Measurements from ENCODE around the gene SH2B3. TPM values are rescaled to one million over a fixed set of nuclear protein-coding genes. Genes with fewer than 3 reads are reported as not detected.
"Not testable (repeated sequence)": the region's sequence is repeated elsewhere in the genome, so short reads cannot be mapped to it uniquely, and the experiment has no call there.

SH2B3 gene
- polyA plus RNA-seq, 1 donor = 17.8 TPM

GRCh38 chr12:111458546-111459172 is 52.9 kb downstream of the SH2B3 start:
- no peak for DNase-seq

- DNase-seq = not testable (repeated sequence)
Measured at GRCh38 chr12:111460111-111460510, 54.4 kb downstream of the SH2B3 start.

DNA sequence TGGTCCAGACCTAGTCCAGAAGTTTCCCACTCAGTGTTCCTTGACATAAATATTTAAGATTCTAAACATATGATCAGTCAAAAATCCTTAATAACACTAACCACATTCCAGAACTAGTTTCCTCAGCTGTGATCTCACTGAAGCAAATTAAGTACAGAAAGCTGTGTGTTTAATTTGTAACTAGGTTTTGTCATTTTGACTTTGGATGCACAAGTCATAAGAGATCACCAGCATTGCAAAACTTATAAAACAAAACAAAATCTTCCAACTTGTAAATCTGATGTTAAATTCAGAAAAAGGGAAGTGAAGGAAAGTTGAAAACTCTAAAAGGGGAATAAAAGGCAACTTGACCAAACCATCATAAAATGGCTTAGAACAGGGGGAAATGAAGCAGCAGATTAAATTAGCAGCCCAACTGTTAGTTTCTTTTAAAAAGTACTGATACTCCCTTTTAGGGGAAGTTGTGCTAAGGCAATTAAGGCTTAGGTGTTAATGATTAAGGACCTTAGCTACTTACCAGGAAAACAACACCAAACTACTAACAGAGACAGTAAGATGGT is 56.6 kb downstream of the SH2B3 start:
- no peak for DNase-seq

- DNase-seq = no peak
Measured at GRCh38 chr12:111467092-111467856, 61.6 kb downstream of the SH2B3 start.

GRCh38 chr12:111467857-111468241 is 62.1 kb downstream of the SH2B3 start:
- DNase-seq = no peak

- no peak for DNase-seq
Measured at GRCh38 chr12:111469401-111469800, 63.7 kb downstream of the SH2B3 start.

DNA sequence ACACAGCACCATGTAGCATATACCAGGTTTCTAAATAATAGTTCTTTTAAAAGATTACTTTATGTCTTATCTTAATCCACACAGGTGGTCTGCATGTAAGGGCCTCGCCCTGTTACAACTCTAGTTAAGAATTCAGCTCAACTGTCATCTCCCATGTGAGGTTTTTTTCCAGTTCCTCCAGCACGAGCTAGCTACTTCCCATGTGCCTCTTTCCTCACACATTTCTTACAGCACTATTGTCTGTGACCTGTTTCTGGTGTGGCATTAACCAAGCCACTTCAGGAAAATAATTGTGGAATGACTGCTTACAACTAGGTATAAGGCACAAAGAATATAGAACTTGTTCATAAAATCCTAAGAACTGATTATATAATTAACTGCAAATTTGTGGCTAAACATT is 65.5 kb downstream of the SH2B3 start:
- DNase-seq = no peak

DNA sequence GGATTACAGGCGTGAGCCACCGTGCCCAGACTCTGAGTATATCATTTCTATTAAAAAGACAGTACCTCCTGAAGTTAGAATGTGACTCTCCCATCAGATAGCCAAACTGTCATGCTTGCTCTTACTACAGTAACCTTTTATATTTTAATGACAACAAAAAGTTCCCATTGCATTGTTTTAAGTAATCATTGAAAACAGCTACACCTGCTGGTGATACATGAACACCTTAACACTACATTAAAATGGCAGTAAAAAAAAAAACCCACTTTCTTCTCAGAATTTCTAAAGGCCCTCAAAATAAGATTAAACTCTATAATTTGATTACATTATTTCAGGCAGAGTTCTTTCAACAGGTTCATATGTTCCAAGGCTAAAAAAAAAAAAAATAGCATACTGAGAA is 76.7 kb downstream of the SH2B3 start:
- DNase-seq = no peak

- no peak for DNase-seq
Measured at GRCh38 chr12:111488271-111488670, 82.5 kb downstream of the SH2B3 start.

- no peak for DNase-seq
Measured at GRCh38 chr12:111488798-111489197, 83.1 kb downstream of the SH2B3 start.

DNA sequence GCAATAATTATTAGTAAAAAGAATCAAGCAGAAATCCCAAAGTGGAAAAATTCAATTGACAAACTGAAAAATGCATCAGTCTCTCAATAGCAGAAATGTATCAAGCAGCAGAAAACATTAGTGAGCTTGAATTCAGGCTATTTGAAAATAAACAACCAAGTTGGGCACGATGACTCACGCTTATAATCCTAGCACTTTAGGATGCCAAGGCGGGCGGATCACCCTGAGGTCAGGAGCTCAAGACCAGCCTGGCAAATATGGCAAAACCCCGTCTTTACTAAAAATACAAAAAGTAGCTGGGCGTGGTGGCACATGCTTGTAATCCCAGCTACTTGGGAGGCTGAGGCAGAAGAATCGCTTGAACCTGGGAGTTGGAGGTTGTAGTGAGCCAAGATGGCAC is 87.3 kb downstream of the SH2B3 start:
- not testable (repeated sequence) for DNase-seq

- DNase-seq = no peak
Measured at GRCh38 chr12:111494676-111495075, 89.0 kb downstream of the SH2B3 start.

Other genes starting within 250 kb of the SH2B3 start
- 10.0 TPM for gene PHETA1, start 36.8 kb upstream of the SH2B3 start, polyA plus RNA-seq (ENCODE audit: insufficient read length)
- 102 TPM for gene ATXN2, start 193.4 kb downstream of the SH2B3 start, polyA plus RNA-seq (ENCODE audit: insufficient read length)